Measurements from ENCODE around the gene PRSS37. TPM values are rescaled to one million over a fixed set of nuclear protein-coding genes. Genes with fewer than 3 reads are reported as not detected.

PRSS37 gene
- total RNA-seq, 1 donor from 2014 or later, result not detected

GRCh38 chr7:141788296-141788695 is 53.0 kb downstream of the PRSS37 start:
- no peak for TF ChIP-seq CTCF (IDR thresholded peaks at IDR 0.05; ENCODE audit: insufficient read depth, low read length, severe bottlenecking)
- Histone ChIP-seq H3K27me3 (ENCODE audit: control insufficient read depth, insufficient read depth, low read length) (no peaks in the 10 kb centered on the region), H3K4me3 (ENCODE audit: low read depth, low read length) (no peak overlapping the region), H3K36me3 (ENCODE audit: control insufficient read depth, insufficient read depth, low read length) (peaks cover 4% of the 10 kb centered on the region)
- DNase-seq (ENCODE audit: low read depth) (no peak), FAIRE-seq (no peak)

Other genes starting within 250 kb of the PRSS37 start
- gene DENND11, start 139.3 kb downstream of the PRSS37 start, total RNA-seq, result 19.2 and 21.8 TPM in 2 replicates
- gene WEE2, start 133.1 kb downstream of the PRSS37 start, total RNA-seq, result not detected in 2 replicates
- gene SSBP1, start 103.1 kb downstream of the PRSS37 start, total RNA-seq, result 126 and 162 TPM in 2 replicates
- 3.9 and 7.6 TPM in 2 replicates for gene TAS2R3, start 77.4 kb downstream of the PRSS37 start, total RNA-seq
- gene TAS2R4, start 64.8 kb downstream of the PRSS37 start, total RNA-seq, result 1.8 and 5.4 TPM in 2 replicates
- 3.9 and 5.1 TPM in 2 replicates for gene TAS2R5, start 51.3 kb downstream of the PRSS37 start, total RNA-seq
- 0.26 TPM in 1 of 2 replicates, not detected in the other for gene OR9A4, start 74.9 kb upstream of the PRSS37 start, total RNA-seq
- gene CLEC5A, start 105.5 kb upstream of the PRSS37 start, total RNA-seq, result not detected in 2 replicates
- not detected in 2 replicates for gene TAS2R38, start 132.3 kb upstream of the PRSS37 start, total RNA-seq
- under 0.01 and 0.38 TPM in 2 replicates for gene MGAM, start 154.4 kb upstream of the PRSS37 start, total RNA-seq